Endothelial cell of umbilical vein (primary cell): Measurements from ENCODE around the gene PGGHG.
"Not testable (repeated sequence)": the region's sequence is repeated elsewhere in the genome, so short reads cannot be mapped to it uniquely, and the experiment has no call there.

Source experiments
- CTCF ChIP-seq, 2 donors: IDR thresholded peaks; 1 replicate in 1 of 2; 2 replicates in 1 of 2; pipeline ENCODE4 v1.5.1; 2011; ENCODE audit warnings: low read length in 2 of 2, mild to moderate bottlenecking in 2 of 2, moderate library complexity in 2 of 2, control low read depth in 1 of 2, inconsistent platforms in 1 of 2, low read depth in 1 of 2; ENCODE audit not compliant: insufficient read depth in 1 of 2; ENCODE audit errors: extremely low read depth in 1 of 2
- EZH2 ChIP-seq: IDR thresholded peaks from 2 replicates; pipeline ENCODE4 v1.6.1; 2012; ENCODE audit warnings: borderline replicate concordance, low read depth, mild to moderate bottlenecking, moderate library complexity, low read length, inconsistent platforms; ENCODE audit not compliant: severe bottlenecking
- GATA2 ChIP-seq: IDR thresholded peaks from 2 replicates; pipeline ENCODE4 v1.7.0; 2011; ENCODE audit warnings: low read depth, mild to moderate bottlenecking, moderate library complexity, mixed read lengths, low read length; ENCODE audit not compliant: insufficient read length, insufficient read depth
- JUN ChIP-seq: IDR thresholded peaks from 2 replicates; pipeline ENCODE4 v1.6.1; 2011; ENCODE audit warnings: borderline replicate concordance, low read depth; ENCODE audit not compliant: insufficient read length, insufficient read depth
- MAX ChIP-seq: IDR thresholded peaks from 2 replicates; pipeline ENCODE4 v1.6.1; 2011; ENCODE audit not compliant: insufficient read depth, insufficient read length
- MYC ChIP-seq: IDR thresholded peaks from one replicate; pipeline ENCODE4 v1.6.1; 2011; ENCODE audit warnings: mild to moderate bottlenecking, low read depth, low read length
- POLR2A ChIP-seq: IDR thresholded peaks from 2 replicates; pipeline ENCODE4 v1.6.1; 2012; ENCODE audit warnings: low read depth, mild to moderate bottlenecking, control low read depth, low read length
- POLR2AphosphoS5 ChIP-seq: IDR thresholded peaks from 2 replicates; pipeline ENCODE4 v1.6.1; 2012; ENCODE audit warnings: low read depth, mild to moderate bottlenecking, control low read depth, low read length, moderate library complexity; ENCODE audit not compliant: insufficient read depth

- not testable (repeated sequence) for TF ChIP-seq MAX; CTCF (IDR thresholded peaks at IDR 0.05; ENCODE audit: extremely low read depth in 1 of 2, insufficient read depth in 1 of 2, low read depth in 1 of 2, low read length in 2 of 2); POLR2AphosphoS5; GATA2; JUN; EZH2; MYC
- TF ChIP-seq POLR2A: peak; percentile 32
Observed at GRCh38 chr11:309979-310572, 21.1 kb downstream of the PGGHG start.
